Amniotic stem cell (primary cell): Measurements from ENCODE around the gene COL4A3.

Source experiments
- DNase-seq: peaks from one replicate; lab custom pipeline; 2025; lab: John Stamatoyannopoulos, UW

The COL4A3 gene

GRCh38 chr2:227292314-227292713 lies 127.9 kb downstream of the COL4A3 start:
- no peak for DNase-seq

GRCh38 chr2:227293531-227293930 lies 129.1 kb downstream of the COL4A3 start:
- no peak for DNase-seq

GRCh38 chr2:227295806-227296205 lies 131.4 kb downstream of the COL4A3 start:
- no peak for DNase-seq

- DNase-seq: no peak
These were observed 132.4 kb downstream of the COL4A3 start for GRCh38 chr2:227296671-227297405.

GRCh38 chr2:227301523-227301922 lies 137.1 kb downstream of the COL4A3 start:
- DNase-seq: no peak

- no peak for DNase-seq
These were observed 144.4 kb downstream of the COL4A3 start for GRCh38 chr2:227308784-227309183.

- DNase-seq: no peak
These were observed 146.3 kb downstream of the COL4A3 start for GRCh38 chr2:227310756-227311110.

- DNase-seq: no peak
These were observed 147.6 kb downstream of the COL4A3 start for GRCh38 chr2:227311861-227312506.

GRCh38 chr2:227312579-227312978 lies 148.2 kb downstream of the COL4A3 start:
- DNase-seq: no peak

- no peak for DNase-seq
These were observed 148.9 kb downstream of the COL4A3 start for GRCh38 chr2:227313310-227313709.

GRCh38 chr2:227317834-227318233 lies 153.4 kb downstream of the COL4A3 start:
- DNase-seq: no peak

- DNase-seq: no peak
These were observed 156.1 kb downstream of the COL4A3 start for GRCh38 chr2:227320305-227321094.

- DNase-seq: no peak
These were observed 158.2 kb downstream of the COL4A3 start for GRCh38 chr2:227322530-227323205.

GRCh38 chr2:227323818-227324217 lies 159.4 kb downstream of the COL4A3 start:
- no peak for DNase-seq

- no peak for DNase-seq
These were observed 160.2 kb downstream of the COL4A3 start for GRCh38 chr2:227324642-227324994.

- peak; percentile 90 for DNase-seq
These were observed 160.8 kb downstream of the COL4A3 start, which contains the start of gene MFF for GRCh38 chr2:227324995-227325838. Gene MFF, plus strand, starts transcription at chr2:227325251. Its CDS starts 5,415 bp downstream, at chr2:227330666.

- DNase-seq: peak; percentile 10
These were observed 161.4 kb downstream of the COL4A3 start for GRCh38 chr2:227325839-227326195.

- DNase-seq: no peak
These were observed 162.4 kb downstream of the COL4A3 start for GRCh38 chr2:227326783-227327182.

- no peak for DNase-seq
These were observed 171.3 kb downstream of the COL4A3 start for GRCh38 chr2:227335713-227336112.

- DNase-seq: no peak
These were observed 173.0 kb downstream of the COL4A3 start for GRCh38 chr2:227337442-227337841.

GRCh38 chr2:227339098-227339599 lies 174.7 kb downstream of the COL4A3 start:
- no peak for DNase-seq
